Heart left ventricle (tissue), 16 donors: ENCODE results near the gene SLC25A3. TPM values are rescaled to one million over a fixed set of nuclear protein-coding genes. Genes with fewer than 3 reads are reported as not detected.

Experiments
- ATAC-seq, 4 donors: fragments of 200-7000 bp; cut with Tn5 transposase; one replicate each; pipeline ENCODE4 v1.9.1; 2020 to 2022; ENCODE audit warnings: moderate library complexity in 4 of 4, mild to moderate bottlenecking in 3 of 4, moderate number of reproducible peaks in 1 of 4
- DNase-seq, 5 donors: peaks; one replicate each; pipeline ENCODE4 v3.0.0-alpha.2; 2020
- H3K27ac ChIP-seq, 12 donors: fragments of 200-600 bp; sonication (generic) in 4 of 12; one replicate each; pipeline versions ENCODE4 v1.5.0 to v1.8.0; 2016 to 2022; ENCODE audit warnings: mild to moderate bottlenecking in 2 of 12
- H3K27me3 ChIP-seq, 9 donors: fragments of 200-600 bp; sonication (generic) in 2 of 9; one replicate each; pipeline versions ENCODE4 v1.5.1 to v1.8.0; 2016 to 2022; ENCODE audit warnings: mild to moderate bottlenecking in 3 of 9
- H3K36me3 ChIP-seq, 9 donors: fragments of 200-600 bp; sonication (generic) in 2 of 9; one replicate each; pipeline versions ENCODE4 v1.5.0 to v1.8.0; 2018 to 2022; ENCODE audit warnings: mild to moderate bottlenecking in 2 of 9
- H3K4me1 ChIP-seq, 12 donors: fragments of 200-600 bp; sonication (generic) in 4 of 12; one replicate each; pipeline versions ENCODE4 v1.5.0 to v1.8.0; 2016 to 2022; ENCODE audit warnings: mild to moderate bottlenecking in 3 of 12
- H3K4me3 ChIP-seq, 12 donors: fragments of 200-600 bp; sonication (generic) in 4 of 12; one replicate each; pipeline versions ENCODE4 v1.5.0 to v1.8.0; 2017 to 2022; ENCODE audit warnings: mild to moderate bottlenecking in 9 of 12, moderate library complexity in 4 of 12
- H3K9me3 ChIP-seq, 12 donors: fragments of 200-600 bp; sonication (generic) in 4 of 12; one replicate each; pipeline versions ENCODE4 v1.5.0 to v1.8.0; 2016 to 2022; ENCODE audit warnings: mild to moderate bottlenecking in 1 of 12
- CTCF ChIP-seq, 12 donors: fragments of 200-600 bp; sonication (generic) in 4 of 12; IDR thresholded peaks; one replicate each; pipeline versions ENCODE4 v1.5.0 to v1.8.0; 2018 to 2022; ENCODE audit warnings: antibody characterized with exemption in 12 of 12, mild to moderate bottlenecking in 5 of 12
- POLR2A ChIP-seq, 2 donors: fragments of 450-650 bp; IDR thresholded peaks; one replicate each; pipeline ENCODE4 v1.6.1; 2017; ENCODE audit warnings: antibody characterized with exemption in 2 of 2, mild to moderate bottlenecking in 2 of 2, moderate library complexity in 2 of 2
- WGBS, 4 donors: extraction: QIAGEN DNeasy Blood & Tissue Kit in 2 of 4; methylation state at CpG; one replicate each; pipeline versions ENCODE4 v1.1.5 to v1.1.7; 2013 to 2018; 5-methylcytosine and 5-hydroxymethylcytosine counted together
- intact Hi-C, 10 donors: fragments of 100-400 bp; cut with DNase I; formaldehyde crosslinking; loops; one replicate each; pipeline versions ENCODE4 v1.11.1 to v1.14.2; 2022
- polyA plus RNA-seq, 2 donors: library from polyadenylated mRNA; stranded (reverse); fragments of 200-250 nt; gene quantifications; one replicate each; pipeline ENCODE4 v1.2.3, GENCODE V29; 2013
- total RNA-seq, 9 donors: library from RNA; depleted of rRNA in 2 of 9; stranded (reverse); fragments of >200 nt in 2 of 9; fragmentation: NEBNext Ultra II Directional in 3 of 9; extraction: Animal tissue kit (Norgen Biotek cat#: 25700) in 3 of 9; gene quantifications; one replicate each; pipeline versions ENCODE4 v1.1.0 to v1.2.4, GENCODE V29; 2016 to 2023
- donor health status: ischemic (EF 13 %, LVEDD 7.1; RV severe dilation, severe dysfunction).
- donor health status: healthy with polysubstance abuse.
- donor health status: DM: no; HTN: yes; CAD: no.
- donor health status: DM: no; HTN: no; CAD: no.
- donor health status: ischemic (EF 25% LVEDD 6.9; RV normal size, moderate dysfunction).
- donor health status: ischemic (EF 25% LVEDD 5.7; RV mildly dilated, moderate dysfunction).
- donor health status: healthy.
- donor health status: DM: yes; HTN: yes; CAD: no.
- donor health status: ischemic (EF 35%, LVEDD 5.7; RV mildly dilated, moderate dysfunction).
- donor health status: nonischemic (EF 11% LVEDD 7.7; RV severe dilation, severe dysfunction).
- donor health status: DM: yes; HTN: yes; CAD: no.
- donor health status: PGD.
- donor health status: ischemic (EF 29% LVEDD 5.4; RV normal size, mild dysfunction).
- donor health status: nonischemic (EF 23%, LVEDD 6.1; RV moderate dilation, normal function).

SLC25A3 gene
- total and polyA plus RNA-seq, 11 donors: 852 to 2,779 (median 1,563) TPM

GRCh38 chr12:98610596-98610995 lies 17.1 kb downstream of the SLC25A3 start:
- TF ChIP-seq CTCF (IDR thresholded peaks at IDR 0.05) (no peak), POLR2A (IDR thresholded peaks at IDR 0.05) (no peak)
- H3K27ac ChIP-seq: no peak overlapping the region
- H3K9me3 ChIP-seq: no peaks in the 10 kb centered on the region
- DNase-seq: no peak
- peaks cover 0 to 11% (median 0%) of the 10 kb centered on the region in 12 donors for H3K4me1 ChIP-seq
- 96 to 98% (median 96%) methylated on average over 2 of the region's 2 CpGs for WGBS, 4 donors
- H3K4me3 ChIP-seq: no peak overlapping the region
- no peaks in the 10 kb centered on the region for H3K36me3 ChIP-seq
- no peaks in the 10 kb centered on the region for H3K27me3 ChIP-seq
- intact Hi-C loops: no loop called here
- ATAC-seq: no peak

GRCh38 chr12:98612696-98613334 lies 19.3 kb downstream of the SLC25A3 start:
- H3K27me3 ChIP-seq: no peaks in the 10 kb centered on the region
- no peaks in the 10 kb centered on the region for H3K36me3 ChIP-seq
- no peak for TF ChIP-seq POLR2A (IDR thresholded peaks at IDR 0.05)
- TF ChIP-seq CTCF (IDR thresholded peaks at IDR 0.05): no peak
- peaks cover 0 to 11% (median 0%) of the 10 kb centered on the region in 12 donors for H3K4me1 ChIP-seq
- no peaks in the 10 kb centered on the region for H3K9me3 ChIP-seq
- 74 to 84% (median 80%) methylated on average over 5 of the region's 5 CpGs for WGBS, 4 donors
- H3K4me3 ChIP-seq: no peak overlapping the region
- intact Hi-C loops: no loop called here
- DNase-seq (no peak), ATAC-seq (peak in 1 of 4 donors; percentile 20)
- peak overlapping the region in 1 of 12 donors; percentile 38 for H3K27ac ChIP-seq

GRCh38 chr12:98618952-98619351 lies 25.5 kb downstream of the SLC25A3 start:
- no peak for TF ChIP-seq CTCF (IDR thresholded peaks at IDR 0.05)
- Histone ChIP-seq H3K9me3 (no peaks in the 10 kb centered on the region), H3K27ac (peak overlapping the region in 3 of 12 donors; percentile 5 to 61 (median 32)), H3K27me3 (no peaks in the 10 kb centered on the region), H3K36me3 (no peaks in the 10 kb centered on the region), H3K4me1 (peaks cover 0 to 17% (median 0%) of the 10 kb centered on the region in 12 donors), H3K4me3 (no peak overlapping the region)
- ATAC-seq (peak in 3 of 4 donors; percentile 61 to 65 (median 62)), DNase-seq (no peak)
- WGBS, 4 donors: 57 to 66% (median 60%) methylated on average over 4 of the region's 4 CpGs
- intact Hi-C loops: no loop called here

- no peak overlapping the region for H3K4me3 ChIP-seq
- no peak for TF ChIP-seq POLR2A (IDR thresholded peaks at IDR 0.05)
- no peak for TF ChIP-seq CTCF (IDR thresholded peaks at IDR 0.05)
- no peaks in the 10 kb centered on the region for H3K27me3 ChIP-seq
- ATAC-seq (no peak), DNase-seq (no peak)
- no peaks in the 10 kb centered on the region for H3K9me3 ChIP-seq
- intact Hi-C loops: no loop called here
- 79 to 84% (median 81%) methylated on average over 4 of the region's 4 CpGs for WGBS, 4 donors
- no peak overlapping the region for H3K27ac ChIP-seq
- peaks cover 0 to 12% (median 0%) of the 10 kb centered on the region in 9 donors for H3K36me3 ChIP-seq
- H3K4me1 ChIP-seq: peaks cover 0 to 15% (median 0%) of the 10 kb centered on the region in 12 donors
Observed at GRCh38 chr12:98635657-98636323, 42.3 kb downstream of the SLC25A3 start.
